HEK293 (cell line): ENCODE data around the gene OBSCN.

Experiments used
- REST ChIP-seq: fragments of 450-650 bp; formaldehyde crosslinking; IDR thresholded peaks from 2 replicates; pipeline ENCODE4 v1.5.1; 2016; ENCODE audit warnings: missing biosample characterization, missing genetic modification characterization
- ZBTB11 ChIP-seq: fragments of 450-650 bp; formaldehyde crosslinking; conservative IDR thresholded peaks from 2 replicates; pipeline ENCODE4 v1.5.1; 2016; ENCODE audit warnings: low read depth, missing biosample characterization, missing genetic modification characterization
- ZFP37 ChIP-seq: fragments of 450-650 bp; formaldehyde crosslinking; IDR thresholded peaks from 2 replicates; pipeline ENCODE4 v1.5.1; 2016; ENCODE audit warnings: missing biosample characterization, missing genetic modification characterization
- ZFP69B ChIP-seq: fragments of 450-650 bp; formaldehyde crosslinking; IDR thresholded peaks from 2 replicates; pipeline ENCODE4 v1.5.1; 2016; ENCODE audit warnings: missing biosample characterization, missing genetic modification characterization
- ZNF549 ChIP-seq: fragments of 450-650 bp; IDR thresholded peaks from 2 replicates; pipeline ENCODE4 v1.5.1; 2018; ENCODE audit warnings: missing biosample characterization, missing genetic modification characterization, mild to moderate bottlenecking, inconsistent platforms, moderate library complexity
- TF ChIP-seq, protein P1 (sequence below): fragments of 450-650 bp; formaldehyde crosslinking; IDR thresholded peaks from 2 replicates; pipeline ENCODE4 v1.5.1; 2016; ENCODE audit warnings: missing biosample characterization, missing genetic modification characterization
- TF ChIP-seq, protein P2 (sequence below): fragments of 450-650 bp; formaldehyde crosslinking; IDR thresholded peaks from 2 replicates; pipeline ENCODE4 v1.5.1; 2016; ENCODE audit warnings: missing biosample characterization, missing genetic modification characterization
- TF ChIP-seq, protein P3 (sequence below): fragments of 450-650 bp; formaldehyde crosslinking; IDR thresholded peaks from 2 replicates; pipeline ENCODE4 v1.5.1; 2017; ENCODE audit warnings: missing biosample characterization, missing genetic modification characterization

- TF ChIP-seq, protein P1, sequence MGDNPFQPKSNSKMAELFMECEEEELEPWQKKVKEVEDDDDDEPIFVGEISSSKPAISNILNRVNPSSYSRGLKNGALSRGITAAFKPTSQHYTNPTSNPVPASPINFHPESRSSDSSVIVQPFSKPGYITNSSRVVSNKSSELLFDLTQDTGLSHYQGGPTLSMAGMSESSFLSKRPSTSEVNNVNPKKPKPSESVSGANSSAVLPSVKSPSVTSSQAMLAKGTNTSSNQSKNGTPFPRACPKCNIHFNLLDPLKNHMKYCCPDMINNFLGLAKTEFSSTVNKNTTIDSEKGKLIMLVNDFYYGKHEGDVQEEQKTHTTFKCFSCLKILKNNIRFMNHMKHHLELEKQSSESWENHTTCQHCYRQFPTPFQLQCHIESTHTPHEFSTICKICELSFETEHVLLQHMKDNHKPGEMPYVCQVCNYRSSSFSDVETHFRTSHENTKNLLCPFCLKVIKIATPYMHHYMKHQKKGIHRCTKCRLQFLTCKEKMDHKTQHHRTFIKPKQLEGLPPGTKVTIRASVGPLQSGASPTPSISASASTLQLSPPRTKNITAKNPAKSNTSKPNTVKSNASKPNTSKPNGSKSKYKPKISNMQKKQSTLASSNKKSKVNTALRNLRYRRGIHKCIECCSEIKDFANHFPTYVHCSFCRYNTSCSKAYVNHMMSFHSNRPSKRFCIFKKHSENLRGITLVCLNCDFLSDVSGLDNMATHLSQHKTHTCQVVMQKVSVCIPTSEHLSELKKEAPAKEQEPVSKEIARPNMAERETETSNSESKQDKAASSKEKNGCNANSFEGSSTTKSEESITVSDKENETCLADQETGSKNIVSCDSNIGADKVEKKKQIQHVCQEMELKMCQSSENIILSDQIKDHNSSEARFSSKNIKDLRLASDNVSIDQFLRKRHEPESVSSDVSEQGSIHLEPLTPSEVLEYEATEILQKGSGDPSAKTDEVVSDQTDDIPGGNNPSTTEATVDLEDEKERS (tag by site-specific recombination): no peak
- TF ChIP-seq, protein P2, sequence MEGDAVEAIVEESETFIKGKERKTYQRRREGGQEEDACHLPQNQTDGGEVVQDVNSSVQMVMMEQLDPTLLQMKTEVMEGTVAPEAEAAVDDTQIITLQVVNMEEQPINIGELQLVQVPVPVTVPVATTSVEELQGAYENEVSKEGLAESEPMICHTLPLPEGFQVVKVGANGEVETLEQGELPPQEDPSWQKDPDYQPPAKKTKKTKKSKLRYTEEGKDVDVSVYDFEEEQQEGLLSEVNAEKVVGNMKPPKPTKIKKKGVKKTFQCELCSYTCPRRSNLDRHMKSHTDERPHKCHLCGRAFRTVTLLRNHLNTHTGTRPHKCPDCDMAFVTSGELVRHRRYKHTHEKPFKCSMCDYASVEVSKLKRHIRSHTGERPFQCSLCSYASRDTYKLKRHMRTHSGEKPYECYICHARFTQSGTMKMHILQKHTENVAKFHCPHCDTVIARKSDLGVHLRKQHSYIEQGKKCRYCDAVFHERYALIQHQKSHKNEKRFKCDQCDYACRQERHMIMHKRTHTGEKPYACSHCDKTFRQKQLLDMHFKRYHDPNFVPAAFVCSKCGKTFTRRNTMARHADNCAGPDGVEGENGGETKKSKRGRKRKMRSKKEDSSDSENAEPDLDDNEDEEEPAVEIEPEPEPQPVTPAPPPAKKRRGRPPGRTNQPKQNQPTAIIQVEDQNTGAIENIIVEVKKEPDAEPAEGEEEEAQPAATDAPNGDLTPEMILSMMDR (tag by site-specific recombination): no peak
- TF ChIP-seq ZFP69B (tag by site-specific recombination) (no peak), ZFP37 (tag by site-specific recombination) (no peak), ZNF549 (tag by site-specific recombination) (no peak), REST (tag by site-specific recombination) (no peak), ZBTB11 (no peak)
- TF ChIP-seq, protein P3, sequence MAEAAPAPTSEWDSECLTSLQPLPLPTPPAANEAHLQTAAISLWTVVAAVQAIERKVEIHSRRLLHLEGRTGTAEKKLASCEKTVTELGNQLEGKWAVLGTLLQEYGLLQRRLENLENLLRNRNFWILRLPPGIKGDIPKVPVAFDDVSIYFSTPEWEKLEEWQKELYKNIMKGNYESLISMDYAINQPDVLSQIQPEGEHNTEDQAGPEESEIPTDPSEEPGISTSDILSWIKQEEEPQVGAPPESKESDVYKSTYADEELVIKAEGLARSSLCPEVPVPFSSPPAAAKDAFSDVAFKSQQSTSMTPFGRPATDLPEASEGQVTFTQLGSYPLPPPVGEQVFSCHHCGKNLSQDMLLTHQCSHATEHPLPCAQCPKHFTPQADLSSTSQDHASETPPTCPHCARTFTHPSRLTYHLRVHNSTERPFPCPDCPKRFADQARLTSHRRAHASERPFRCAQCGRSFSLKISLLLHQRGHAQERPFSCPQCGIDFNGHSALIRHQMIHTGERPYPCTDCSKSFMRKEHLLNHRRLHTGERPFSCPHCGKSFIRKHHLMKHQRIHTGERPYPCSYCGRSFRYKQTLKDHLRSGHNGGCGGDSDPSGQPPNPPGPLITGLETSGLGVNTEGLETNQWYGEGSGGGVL (tag by site-specific recombination): no peak
Observed at GRCh38 chr1:228343191-228343661, 135.4 kb downstream of the OBSCN start.
